Activated B cell treated with CpG ODN at 0.5 μM for 24 hours (primary cell): ENCODE results near the gene GNB1L. TPM values are rescaled to one million over a fixed set of nuclear protein-coding genes. Genes with fewer than 3 reads are reported as not detected.

Experiments
- ATAC-seq: fragments of 200-7000 bp; cut with Tn5 transposase; one replicate; pipeline ENCODE4 v1.10.0; 2021; ENCODE audit warnings: low read depth, mild to moderate bottlenecking, moderate library complexity
- CTCF ChIA-PET: fragments of 350-600 bp; sonication (Branson Sonifier 250); formaldehyde crosslinking; loops from one replicate; lab custom pipeline; 2021; ENCODE audit warnings: antibody characterized with exemption; lab: Charles Lee
- POLR2A ChIA-PET: fragments of 350-600 bp; sonication (Branson Sonifier 250); formaldehyde crosslinking; loops from one replicate; lab custom pipeline; 2021; ENCODE audit warnings: antibody characterized with exemption; lab: Charles Lee
- DNase-seq: peaks from one replicate; pipeline ENCODE4 v3.0.0; 2022
- H3K27ac Mint-ChIP-seq: one replicate; pipeline ENCODE4 v1.8.0; 2020; ENCODE audit warnings: mixed read lengths
- H3K27me3 Mint-ChIP-seq: one replicate; pipeline ENCODE4 v1.8.0; 2021; ENCODE audit warnings: mixed read lengths
- H3K36me3 Mint-ChIP-seq: one replicate; pipeline ENCODE4 v1.8.0; 2021; ENCODE audit warnings: low read depth, mixed read lengths
- H3K4me1 Mint-ChIP-seq: one replicate; pipeline ENCODE4 v1.8.0; 2021; ENCODE audit warnings: mixed read lengths
- H3K4me3 Mint-ChIP-seq: one replicate; pipeline ENCODE4 v1.8.0; 2020; ENCODE audit warnings: mild to moderate bottlenecking, mixed read lengths
- H3K9me3 Mint-ChIP-seq: one replicate; pipeline ENCODE4 v1.8.0; 2020; ENCODE audit warnings: mixed read lengths
- intact Hi-C: fragments of 100-400 bp; cut with micrococcal nuclease; formaldehyde crosslinking; loops from one replicate; pipeline ENCODE4 v1.15.1; 2024
- total RNA-seq: library from RNA; stranded (reverse); gene quantifications from 2 replicates; pipeline ENCODE4 v1.2.3, GENCODE V29; 2022
- TF ChIP-seq, protein P1 (sequence below): fragments of 200-600 bp; IDR thresholded peaks from one replicate; pipeline ENCODE4 v1.8.0; 2022; ENCODE audit warnings: antibody characterized with exemption, mild to moderate bottlenecking

The GNB1L gene
- total RNA-seq, 1 donor from 2014 or later: 6.3 TPM

DNA sequence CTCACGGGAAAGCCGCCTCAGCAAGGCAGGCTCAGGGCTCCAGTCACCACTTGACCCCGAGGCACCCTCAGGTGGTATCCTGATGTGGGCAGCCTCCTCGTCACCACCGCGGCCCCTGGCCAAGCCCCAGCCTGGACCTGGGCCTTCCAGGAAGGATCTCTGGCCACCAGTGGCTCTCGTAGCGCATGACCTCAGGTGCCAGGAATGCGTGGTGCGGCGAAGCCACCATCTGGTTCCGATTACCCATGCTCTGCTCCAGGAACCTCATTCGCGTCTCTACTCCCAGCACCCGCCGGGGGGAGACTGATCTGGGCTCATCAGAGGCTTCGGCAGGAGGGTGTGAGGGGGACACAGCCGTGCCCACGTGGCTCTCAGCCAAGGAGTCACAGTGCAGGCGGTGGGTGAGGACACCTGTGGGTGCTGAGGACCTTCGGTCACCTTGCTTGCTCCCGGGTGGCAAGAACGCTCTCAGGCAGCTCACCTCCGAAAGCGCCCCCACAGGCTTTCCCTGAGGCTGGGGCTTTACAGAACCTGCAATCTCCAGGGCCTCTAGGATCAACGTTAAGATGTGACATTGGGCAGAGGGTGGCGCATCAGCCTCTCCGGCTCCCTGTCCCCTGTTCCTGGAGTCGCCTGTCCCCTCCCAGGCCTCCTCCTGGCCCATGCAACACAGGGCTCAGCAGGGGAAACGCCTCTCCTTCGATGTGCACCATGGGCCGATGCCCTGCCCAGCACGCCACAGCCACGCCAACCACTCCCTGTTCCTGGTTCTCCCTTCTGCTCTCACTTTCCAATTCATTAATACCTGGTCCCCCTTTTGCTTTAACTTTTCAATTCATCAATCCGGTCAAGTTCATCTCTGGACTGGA lies 55.1 kb downstream of the GNB1L start:
- peaks cover 18% of the 10 kb centered on the region for H3K36me3 Mint-ChIP-seq
- CTCF ChIA-PET: no interaction called here
- H3K27me3 Mint-ChIP-seq: no peaks in the 10 kb centered on the region
- POLR2A ChIA-PET: no interaction called here
- ATAC-seq (no peak), DNase-seq (no peak)
- intact Hi-C loops: no loop called here
- no peak overlapping the region for H3K27ac Mint-ChIP-seq
- no peaks in the 10 kb centered on the region for H3K9me3 Mint-ChIP-seq
- H3K4me3 Mint-ChIP-seq: no peak overlapping the region
- TF ChIP-seq, protein P1, sequence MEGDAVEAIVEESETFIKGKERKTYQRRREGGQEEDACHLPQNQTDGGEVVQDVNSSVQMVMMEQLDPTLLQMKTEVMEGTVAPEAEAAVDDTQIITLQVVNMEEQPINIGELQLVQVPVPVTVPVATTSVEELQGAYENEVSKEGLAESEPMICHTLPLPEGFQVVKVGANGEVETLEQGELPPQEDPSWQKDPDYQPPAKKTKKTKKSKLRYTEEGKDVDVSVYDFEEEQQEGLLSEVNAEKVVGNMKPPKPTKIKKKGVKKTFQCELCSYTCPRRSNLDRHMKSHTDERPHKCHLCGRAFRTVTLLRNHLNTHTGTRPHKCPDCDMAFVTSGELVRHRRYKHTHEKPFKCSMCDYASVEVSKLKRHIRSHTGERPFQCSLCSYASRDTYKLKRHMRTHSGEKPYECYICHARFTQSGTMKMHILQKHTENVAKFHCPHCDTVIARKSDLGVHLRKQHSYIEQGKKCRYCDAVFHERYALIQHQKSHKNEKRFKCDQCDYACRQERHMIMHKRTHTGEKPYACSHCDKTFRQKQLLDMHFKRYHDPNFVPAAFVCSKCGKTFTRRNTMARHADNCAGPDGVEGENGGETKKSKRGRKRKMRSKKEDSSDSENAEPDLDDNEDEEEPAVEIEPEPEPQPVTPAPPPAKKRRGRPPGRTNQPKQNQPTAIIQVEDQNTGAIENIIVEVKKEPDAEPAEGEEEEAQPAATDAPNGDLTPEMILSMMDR: no peak
- H3K4me1 Mint-ChIP-seq: no peaks in the 10 kb centered on the region

DNA sequence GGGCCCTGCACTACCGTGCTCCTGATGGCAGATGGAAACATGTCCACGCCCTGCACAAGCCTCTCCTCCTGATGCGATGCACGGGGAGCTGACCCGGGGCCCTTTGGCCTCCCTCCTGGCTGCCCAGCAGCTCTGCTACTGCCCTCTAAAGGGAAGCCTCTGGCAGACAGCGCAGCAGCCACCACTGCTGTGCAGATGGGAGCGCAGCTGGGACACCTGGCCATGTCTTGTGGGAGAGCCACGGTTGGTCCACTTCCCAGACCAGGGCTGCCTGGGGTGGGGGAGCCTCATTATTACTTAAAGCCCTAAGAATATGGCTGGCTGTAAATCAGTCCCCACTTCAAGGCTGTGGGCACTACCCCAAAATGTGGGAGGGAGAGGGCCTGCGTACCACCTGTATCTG lies 55.8 kb downstream of the GNB1L start:
- Mint-ChIP-seq H3K4me1 (no peaks in the 10 kb centered on the region), H3K36me3 (peaks cover 23% of the 10 kb centered on the region), H3K9me3 (no peaks in the 10 kb centered on the region), H3K27ac (no peak overlapping the region), H3K4me3 (no peak overlapping the region), H3K27me3 (no peaks in the 10 kb centered on the region)
- intact Hi-C loops: no loop called here
- ChIA-PET POLR2A (no interaction called here), CTCF (no interaction called here)
- no peak for ATAC-seq
- DNase-seq: no peak
- TF ChIP-seq, protein P1: no peak

DNA sequence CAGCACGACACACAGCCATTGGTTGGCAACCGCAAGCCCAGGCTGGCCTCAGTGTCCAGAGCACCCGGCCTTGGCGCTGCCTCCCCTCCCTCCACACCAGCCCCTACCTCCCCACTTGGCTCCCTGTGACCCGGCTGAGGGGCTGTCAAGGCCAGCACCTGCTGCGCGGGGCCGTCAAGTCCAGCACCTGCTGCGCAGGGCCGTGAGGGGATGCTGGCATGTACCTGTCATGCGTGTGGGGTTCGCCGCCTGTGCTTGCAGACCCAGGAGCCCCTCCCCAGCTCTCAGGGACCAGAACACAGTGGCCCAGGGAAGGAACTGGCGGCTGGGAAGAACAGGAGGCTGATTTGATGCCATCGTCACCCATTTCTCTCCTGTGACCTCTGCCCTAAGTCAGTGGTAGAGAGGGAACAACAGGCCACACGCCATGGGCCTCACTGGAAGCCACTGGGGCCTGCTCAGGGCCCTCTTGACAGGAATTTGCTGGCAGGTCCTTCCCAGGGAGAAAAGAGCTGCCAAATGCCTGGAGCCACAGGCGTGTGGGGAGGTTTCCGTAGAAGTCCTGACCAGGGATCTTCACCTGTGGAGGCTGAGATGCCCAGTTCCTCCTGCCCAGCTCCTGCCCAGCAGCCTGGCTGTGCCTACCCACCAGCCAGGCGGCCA lies 56.5 kb downstream of the GNB1L start:
- CTCF ChIA-PET: no interaction called here
- no peak for DNase-seq
- no peak overlapping the region for H3K27ac Mint-ChIP-seq
- POLR2A ChIA-PET: no interaction called here
- H3K4me3 Mint-ChIP-seq: no peak overlapping the region
- H3K27me3 Mint-ChIP-seq: no peaks in the 10 kb centered on the region
- H3K9me3 Mint-ChIP-seq: peaks cover 6% of the 10 kb centered on the region
- intact Hi-C loops: no loop called here
- H3K36me3 Mint-ChIP-seq: peaks cover 28% of the 10 kb centered on the region
- TF ChIP-seq, protein P1: no peak
- no peak for ATAC-seq
- H3K4me1 Mint-ChIP-seq: no peaks in the 10 kb centered on the region

DNA sequence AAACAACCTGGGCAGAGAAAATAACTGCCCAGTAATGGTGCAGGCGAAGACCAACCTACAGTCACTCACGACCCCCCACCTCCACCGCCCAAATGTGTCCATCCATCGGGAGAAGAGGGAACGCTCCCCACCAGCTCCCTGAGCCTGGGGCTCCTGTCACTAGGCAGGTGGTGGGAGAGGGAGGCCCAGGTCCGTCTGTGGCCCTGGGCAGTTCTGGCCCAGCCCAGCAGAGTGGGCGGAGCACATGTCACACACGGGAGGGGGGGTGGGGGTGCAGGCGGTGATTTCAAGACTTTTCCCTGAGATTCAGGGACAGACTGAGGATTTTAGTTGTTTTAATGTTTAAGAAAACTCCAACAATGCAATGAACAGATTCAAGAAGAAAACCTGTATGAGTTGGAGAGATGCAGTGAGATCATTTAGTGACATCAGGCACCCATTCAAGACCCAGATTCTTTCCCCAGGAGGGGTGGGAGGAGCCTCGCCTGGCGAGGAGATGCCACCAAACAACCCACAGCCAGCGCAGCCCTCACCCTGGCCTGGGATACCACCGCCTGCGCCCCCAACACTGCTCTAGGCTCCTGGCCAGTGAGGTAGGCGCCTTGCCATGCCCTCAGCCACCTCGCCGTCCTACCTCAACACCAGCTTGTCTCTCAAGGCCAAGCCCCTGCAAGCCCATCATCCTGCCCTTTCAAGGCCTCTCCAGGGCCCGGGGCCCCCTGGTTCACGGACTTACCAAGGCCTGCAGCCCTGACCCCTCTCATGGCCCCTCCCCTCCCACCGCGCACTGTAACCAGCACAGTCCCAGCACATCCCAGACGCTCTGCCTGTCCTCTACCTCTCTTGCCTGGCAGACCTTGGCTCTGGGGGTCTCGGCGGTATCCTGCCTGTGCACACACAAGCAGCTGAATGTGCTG lies 57.3 kb downstream of the GNB1L start:
- DNase-seq (no peak), ATAC-seq (no peak)
- TF ChIP-seq, protein P1: no peak
- Mint-ChIP-seq H3K9me3 (peaks cover 10% of the 10 kb centered on the region), H3K36me3 (peaks cover 26% of the 10 kb centered on the region), H3K4me3 (no peak overlapping the region), H3K27me3 (no peaks in the 10 kb centered on the region), H3K27ac (no peak overlapping the region), H3K4me1 (no peaks in the 10 kb centered on the region)
- CTCF ChIA-PET: no interaction called here
- POLR2A ChIA-PET: no interaction called here
- intact Hi-C loops: no loop called here
